Activated CD4-positive, alpha-beta T cell treated with anti-CD3 and anti-CD28 coated beads, Interleukin-2, amount 50 U/mL, for 16 hours (primary cell): ENCODE results near the gene GNG13.

Experiments used
- DNase-seq: peaks from one replicate; pipeline ENCODE4 v3.0.0-alpha.2; 2020

GNG13 gene

DNA sequence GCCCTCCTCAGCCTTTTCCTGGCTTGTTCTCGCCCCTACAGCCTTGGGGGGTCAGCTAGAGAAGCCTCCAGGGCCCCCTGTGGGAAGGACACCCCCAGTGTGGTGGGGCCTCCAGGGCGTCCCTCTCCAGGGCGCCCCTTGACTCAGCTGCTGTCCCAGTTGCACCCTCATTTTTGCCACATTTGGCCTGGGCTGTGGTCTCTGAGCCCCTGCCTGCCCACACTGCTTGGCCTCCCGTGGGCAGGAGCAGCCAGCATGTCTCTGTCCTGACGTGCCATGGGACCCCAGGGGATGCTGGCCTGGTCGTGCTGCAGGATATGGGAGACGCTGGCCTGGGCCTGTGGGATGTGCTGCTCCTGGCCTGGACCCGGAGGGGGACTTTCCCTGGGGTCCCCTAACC lies 7.1 kb downstream of the GNG13 start:
- no peak for DNase-seq

DNA sequence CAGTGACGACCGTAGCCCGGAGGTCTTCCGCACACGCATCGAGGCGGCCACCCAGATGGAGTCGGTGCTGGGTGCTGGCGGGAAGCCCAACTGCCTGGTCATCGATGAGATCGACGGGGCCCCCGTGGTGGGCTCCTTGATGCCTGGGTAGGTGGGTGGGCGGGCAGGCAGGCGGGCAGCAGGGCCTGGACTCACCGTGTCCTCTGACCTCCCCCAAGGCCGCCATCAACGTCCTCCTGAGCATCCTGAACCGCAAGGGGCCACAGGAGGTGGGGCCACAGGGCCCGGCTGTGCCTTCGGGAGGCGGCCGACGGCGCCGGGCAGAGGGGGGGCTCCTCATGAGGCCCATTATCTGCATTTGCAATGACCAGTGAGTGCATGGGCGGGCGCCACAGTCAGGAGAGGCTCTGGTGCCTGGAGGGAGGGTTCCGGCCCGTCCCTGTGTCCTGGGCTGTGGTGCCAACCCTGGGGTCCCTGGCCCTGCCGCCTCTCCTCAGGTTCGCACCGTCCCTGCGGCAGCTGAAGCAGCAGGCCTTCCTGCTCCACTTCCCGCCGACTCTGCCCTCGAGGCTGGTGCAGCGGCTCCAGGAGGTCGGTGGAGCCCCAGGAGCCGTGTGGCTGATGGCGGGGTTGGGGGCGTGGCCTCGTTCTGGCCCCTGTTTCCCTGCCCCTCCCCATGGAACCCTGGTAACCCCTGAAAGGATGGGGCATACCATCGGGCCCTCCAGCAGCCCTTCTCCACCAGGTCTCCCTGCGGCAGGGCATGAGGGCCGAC lies 8.1 kb downstream of the GNG13 start:
- DNase-seq = no peak

DNA sequence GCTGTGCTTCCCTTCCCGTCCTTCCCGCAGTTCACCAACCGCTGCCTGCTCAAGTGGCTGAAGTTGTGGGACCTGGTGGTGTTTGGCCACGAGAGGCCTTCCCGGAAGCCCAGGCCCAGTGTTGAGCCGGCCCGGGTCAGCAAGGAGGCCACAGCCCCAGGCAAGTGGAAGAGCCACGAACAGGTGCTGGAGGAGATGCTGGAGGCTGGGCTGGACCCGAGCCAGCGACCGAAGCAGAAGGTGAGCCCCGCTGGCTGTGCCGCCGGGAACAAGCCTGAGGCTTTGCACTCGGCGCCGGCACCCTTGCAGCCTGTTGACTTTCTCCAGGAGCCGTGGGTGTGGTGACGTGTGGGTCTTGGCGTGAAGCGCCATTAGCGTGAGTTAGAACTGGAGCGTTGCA lies 9.4 kb downstream of the GNG13 start:
- no peak for DNase-seq

DNA sequence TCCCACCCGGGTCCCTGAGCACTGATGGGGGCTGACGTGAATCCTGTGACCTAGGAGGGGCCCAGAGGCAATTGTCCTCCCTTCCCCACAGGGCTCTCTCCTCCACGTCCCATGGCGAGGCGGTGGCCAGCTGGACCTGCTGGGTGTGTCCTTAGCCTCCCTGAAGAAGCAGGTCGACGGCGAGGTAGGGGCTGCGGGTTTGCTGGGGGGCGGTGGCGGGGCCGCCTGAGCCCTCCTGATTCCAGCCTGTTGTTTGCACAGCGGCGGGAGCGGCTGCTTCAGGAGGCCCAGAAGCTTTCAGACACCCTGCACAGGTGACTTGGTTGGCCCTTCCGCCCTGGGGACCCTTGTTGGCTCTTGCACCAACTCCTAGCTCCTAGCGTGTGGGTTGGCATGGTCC lies 10.4 kb downstream of the GNG13 start:
- no peak for DNase-seq

DNA sequence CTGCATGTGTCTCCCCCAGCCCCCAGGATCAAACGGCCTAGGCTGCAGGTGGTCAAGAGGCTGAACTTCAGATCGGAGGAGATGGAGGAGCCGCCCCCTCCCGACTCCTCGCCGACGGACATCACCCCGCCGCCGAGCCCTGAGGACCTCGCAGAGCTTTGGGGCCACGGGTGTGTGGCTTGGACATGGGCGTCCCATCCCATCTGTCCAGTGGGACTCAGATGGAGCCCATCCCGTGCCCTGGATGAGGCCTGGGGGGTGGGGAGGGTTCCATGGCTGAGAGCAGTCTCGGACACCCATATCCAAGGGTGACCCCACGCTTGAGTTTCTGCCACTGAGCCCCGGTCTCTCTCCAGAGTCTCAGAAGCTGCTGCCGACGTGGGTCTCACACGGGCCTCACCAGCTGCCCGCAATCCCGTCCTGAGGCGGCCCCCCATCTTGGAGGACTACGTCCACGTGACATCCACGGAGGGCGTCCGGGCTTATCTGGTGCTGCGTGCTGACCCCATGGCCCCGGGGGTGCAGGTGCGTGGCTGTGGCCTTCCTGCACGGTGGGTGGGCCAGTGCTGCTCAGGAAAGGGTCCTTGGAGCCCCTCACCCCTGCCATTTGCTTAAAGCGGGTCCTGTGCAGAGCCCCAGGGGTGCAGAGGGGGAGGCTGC lies 11.2 kb downstream of the GNG13 start:
- DNase-seq = no peak

DNA sequence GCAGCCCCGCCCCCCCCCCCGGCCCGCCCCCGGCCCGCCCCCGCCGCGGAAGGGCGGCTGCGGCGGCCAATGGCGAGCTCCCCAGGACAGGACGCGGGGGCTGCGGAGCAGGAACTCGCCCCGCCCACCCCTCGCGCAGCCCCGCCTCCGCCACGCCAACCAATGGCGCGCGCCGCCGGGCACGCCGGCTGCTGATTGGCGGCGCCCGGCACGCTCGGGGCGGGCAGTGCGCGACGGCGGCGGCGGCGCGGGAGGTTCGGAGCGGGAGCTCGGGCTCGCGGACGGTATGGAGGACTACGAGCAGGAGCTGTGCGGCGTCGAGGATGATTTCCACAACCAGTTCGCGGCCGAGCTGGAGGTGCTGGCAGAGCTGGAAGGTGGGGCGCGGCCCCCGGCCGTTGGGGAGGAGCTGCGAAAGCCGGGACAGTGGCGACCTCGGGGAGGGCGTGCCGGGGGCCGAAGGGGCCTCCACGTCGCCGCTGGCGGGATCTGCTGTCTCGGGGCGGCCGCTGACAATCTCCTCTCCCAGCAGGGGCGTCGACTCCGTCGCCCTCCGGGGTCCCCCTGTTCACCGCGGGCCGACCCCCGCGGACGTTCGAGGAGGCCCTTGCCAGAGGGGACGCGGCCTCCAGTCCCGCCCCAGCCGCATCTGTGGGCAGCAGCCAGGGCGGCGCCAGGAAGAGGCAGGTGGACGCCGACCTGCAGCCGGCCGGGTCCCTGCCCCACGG lies 12.0 kb downstream of the GNG13 start, which contains the start of gene CHTF18:
Gene CHTF18 (plus strand): TSS at position 222 of the 728 bp plus-strand sequence. CDS start 65 bp downstream, at position 287.
- DNase-seq = peak; percentile 94

DNA sequence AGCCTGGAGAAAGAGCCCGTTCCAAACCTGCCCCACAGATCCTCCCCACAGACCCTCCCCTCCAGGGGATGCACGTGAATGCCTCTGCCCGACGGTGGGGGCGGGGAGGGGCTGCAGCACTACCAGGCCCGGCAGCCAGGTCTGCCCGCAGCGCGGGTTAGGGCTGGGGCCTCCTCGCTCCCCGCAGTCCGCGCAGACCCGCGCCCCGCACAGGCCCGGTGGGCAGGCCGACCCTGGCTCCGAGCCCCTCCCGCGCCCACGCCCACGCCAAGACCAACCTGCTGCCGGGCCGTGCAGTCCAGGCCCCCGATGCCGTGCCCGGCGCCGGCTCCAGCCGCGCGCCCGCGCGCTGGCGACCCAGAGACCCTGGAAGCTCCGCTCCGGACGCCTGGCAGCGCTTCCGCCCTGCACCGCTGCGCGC lies 12.5 kb downstream of the GNG13 start, which contains the start of gene RPUSD1:
Gene RPUSD1 (minus strand): TSS at position 404 of the 421 bp plus-strand sequence. CDS start 644 bp downstream, outside the sequence.
- no peak for DNase-seq

DNA sequence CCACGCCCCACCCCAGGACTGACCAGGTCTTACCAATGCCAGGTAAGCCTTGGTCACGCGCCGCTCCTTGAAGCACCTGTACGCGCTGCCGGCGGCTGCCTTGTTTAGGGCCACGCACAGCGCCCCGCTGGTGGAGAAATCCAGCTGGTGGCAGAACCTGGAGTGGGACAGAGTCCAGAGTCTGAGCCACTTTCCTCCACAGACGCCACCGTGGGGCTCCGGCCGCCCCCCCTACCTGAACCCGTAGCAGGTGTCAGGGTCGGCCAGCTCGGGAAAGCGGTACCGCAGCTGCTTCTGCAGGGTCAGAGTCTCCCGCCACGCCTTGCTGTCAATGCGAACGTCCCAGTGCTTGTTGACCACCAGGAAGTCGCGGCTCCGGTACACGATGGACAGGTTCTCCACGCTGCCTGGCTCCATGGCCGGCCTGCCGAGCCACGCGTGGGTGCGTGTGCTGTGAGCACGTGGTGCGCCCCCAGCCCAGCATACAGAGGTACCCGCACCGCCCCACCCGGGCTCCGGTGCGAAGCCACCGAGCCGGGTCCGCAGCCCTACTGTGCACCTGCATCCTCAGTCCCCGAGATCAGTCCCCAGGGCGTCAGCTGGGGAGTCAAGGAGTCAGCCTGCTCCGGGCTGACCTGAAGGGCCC lies 13.1 kb downstream of the GNG13 start:
- DNase-seq = no peak

DNA sequence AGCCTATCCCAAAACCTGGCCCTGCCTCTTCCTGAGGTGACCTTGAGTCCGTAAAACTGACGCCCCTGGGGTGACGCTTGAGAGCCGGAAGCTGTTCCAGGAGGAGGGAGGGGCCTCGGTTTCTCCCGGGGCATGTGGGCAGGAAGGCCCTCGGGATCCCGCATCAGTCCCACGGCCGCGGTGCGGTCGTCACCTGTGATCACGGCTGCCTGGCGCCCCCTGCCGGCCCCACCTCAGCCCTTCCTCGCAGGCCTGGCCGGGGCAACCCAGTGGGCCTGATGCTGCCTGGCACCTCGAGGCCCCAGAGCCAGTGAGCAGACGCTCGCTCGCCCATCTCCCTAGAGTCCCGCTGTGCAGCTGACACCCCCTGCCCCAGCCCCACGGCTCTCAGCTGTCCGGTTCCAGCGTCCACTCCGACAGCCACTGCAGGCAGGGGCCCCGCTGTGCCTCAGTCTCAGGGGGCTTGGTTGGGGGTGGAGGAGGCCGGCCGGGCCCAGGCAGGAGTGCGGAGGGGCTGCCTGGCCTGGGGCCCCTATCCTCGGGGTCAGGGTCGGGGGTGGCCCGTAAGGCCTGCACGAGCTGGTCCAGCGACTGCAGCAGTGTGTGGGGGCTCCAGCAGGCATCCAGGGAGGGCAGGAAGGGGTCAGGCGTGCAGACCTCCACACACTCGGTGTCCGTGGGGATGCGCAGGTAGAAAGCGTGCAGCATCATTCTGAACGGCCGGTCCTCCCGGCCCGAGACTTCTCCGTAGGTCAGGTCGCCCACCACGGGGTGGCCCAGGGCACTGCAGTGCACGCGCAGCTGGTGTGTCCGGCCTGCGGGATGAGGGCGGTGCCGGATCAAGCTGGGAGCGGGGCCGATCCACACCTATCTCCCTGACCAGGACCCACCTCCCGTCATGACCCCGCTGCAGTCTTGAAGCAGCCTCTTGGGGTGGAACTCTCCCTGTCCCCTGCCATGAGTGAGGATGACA lies 14.7 kb downstream of the GNG13 start:
- peak; percentile 74 for DNase-seq

DNA sequence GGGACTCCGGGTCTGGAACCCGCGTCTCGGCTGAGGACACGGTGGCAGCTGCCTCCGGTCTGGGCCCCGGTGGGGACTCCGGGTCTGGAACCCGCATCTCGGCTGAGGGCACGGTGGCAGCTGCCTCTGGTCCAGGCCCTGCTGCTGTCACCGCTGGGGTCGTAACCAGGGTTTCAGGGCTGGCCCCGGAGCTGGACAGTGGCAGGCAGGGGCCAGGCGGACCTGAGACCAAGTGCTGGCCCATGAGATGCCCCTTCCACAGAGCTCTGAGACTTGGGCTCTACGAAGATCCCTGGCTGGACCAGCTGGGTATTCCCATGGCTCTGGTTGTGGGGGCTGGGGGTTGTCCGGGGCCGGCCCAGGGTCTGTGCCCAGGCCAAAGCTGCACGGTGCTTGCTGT lies 16.1 kb downstream of the GNG13 start:
- no peak for DNase-seq

DNA sequence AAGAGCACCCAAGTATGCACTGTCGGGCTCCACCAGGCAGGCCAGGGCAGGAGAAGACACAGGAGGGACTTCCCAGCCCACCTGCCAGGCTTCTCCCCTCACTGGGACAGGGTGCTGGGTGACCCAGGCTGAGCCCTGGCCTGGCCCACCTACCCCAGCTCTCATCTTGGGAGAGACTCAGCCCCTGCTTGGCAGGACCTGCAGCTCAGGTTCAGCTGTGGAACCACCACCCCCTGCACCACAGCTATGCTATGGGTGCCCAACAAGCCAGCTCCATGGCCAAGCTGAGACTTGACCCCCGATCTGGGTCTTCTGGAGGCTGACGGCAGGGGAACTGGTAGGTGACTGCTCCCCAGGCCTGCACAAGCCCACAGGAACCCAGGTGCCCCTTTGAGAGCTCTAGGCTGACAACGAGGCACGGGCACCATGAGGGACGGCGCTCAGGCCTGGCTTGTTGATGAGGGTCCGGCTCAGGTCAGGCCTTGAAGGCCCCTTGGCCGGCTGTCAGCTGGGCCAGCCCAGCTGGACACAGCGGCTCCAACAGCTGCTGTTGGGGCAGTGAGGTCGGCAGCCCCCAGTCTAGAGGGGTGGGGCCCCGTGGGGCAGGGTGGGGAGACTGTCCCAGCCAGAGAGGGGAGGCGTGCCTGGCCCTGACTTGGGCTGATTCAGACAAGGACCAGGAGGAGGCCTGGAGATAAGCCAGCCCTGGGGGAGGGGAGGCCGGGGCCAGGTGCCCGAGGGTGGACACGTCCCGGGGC lies 17.0 kb downstream of the GNG13 start:
- no peak for DNase-seq

DNA sequence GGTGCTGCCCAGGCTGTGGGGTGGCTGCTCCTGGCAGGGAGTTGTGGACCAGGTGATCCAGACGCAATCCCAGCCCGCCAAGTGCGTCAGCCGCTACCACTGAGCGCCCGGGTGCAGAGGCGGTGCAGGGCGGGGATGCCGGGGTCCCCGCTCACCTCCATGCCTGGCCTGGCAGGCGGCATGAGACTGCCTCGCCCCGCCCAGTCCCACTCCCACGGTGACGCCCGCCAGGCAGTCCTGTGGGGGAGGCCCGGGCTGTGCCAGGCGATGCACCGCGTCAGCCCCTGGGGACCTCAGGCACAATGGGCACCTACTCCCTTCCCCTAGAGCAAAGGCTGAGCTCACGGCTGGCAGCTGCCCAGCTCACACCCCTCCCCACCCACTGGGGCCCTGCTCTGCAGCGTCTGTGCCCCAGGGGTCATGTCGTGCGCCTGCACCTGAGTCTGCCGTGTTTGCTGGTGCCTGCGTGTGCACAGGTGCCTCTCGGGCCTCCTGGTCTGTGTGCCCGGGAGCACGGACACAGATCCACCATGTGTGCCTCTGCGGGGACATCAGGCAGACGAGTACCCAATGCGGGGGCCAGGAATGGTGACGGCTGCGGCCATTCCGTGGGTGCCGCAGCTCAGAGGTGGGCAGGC lies 17.6 kb downstream of the GNG13 start:
- DNase-seq = no peak

DNA sequence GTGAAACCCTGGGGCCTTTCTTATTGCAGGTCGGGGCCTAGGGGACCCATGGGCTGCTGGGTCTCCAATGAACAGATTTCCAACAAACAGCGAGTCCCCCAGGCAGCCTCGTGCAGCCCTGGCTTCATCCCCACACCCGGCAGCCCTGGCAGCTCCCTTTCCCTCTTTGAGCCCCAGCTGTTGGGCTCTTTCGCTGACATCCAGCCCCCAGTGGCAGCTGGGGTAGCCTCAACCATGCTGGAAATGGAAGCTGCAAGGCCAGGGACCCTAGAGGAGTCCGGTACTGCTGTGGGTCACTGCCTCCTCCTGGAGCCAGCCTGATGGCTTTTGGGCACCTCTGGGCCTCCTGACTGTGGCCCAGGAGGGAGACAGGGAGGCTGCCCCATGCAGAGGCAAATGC lies 18.3 kb downstream of the GNG13 start:
- no peak for DNase-seq

DNA sequence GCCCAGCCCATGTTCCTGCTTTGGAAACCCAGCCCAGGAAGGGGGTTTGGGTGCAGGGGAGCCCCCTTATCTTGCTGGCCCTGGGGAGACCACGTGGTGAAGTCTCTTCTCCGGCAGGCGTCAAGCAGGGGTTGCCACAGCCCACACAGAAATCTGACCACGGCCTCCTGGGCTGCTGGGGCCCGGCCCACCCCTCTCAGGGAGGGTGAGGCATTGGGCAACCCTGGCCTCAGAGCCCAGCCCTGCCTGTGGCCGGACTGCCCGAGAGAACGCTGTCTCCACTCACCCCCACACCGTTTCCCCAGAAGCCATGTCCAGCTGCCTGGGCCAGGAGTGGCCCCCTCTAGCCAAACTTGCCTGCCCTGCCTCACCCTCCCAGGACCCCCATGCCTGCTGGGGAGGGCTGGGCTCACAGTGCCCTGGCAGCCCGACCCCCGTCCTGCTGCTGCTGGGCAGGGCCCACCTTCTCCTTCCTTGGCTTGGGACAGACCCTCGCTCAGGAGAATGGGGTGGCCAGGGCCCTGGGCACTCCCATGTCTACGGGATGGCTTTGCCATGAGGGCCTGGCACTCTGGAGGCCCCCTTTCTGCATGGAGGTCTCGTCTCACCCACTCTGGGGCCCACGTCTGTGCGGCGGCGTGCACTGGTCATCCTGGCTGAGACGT lies 19.1 kb downstream of the GNG13 start:
- no peak for DNase-seq

DNA sequence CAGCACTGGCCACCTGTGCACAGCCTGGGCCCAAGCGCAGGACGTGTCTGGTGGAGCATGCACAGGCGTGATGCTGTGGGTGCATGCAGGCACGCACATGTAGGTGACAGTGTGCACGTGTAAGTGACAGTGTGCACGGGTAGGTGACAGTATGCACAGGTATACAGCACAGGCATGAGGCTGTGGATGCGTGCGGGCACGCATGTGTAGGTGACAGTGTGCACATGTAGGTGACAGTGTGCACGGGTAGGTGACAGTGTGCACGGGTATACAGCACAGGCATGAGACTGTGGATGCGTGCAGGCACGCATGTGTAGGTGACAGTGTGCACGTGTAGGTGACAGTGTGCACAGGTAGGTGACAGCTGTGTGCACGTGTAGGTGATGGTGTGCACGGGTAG lies 20.2 kb downstream of the GNG13 start:
- no peak for DNase-seq

DNA sequence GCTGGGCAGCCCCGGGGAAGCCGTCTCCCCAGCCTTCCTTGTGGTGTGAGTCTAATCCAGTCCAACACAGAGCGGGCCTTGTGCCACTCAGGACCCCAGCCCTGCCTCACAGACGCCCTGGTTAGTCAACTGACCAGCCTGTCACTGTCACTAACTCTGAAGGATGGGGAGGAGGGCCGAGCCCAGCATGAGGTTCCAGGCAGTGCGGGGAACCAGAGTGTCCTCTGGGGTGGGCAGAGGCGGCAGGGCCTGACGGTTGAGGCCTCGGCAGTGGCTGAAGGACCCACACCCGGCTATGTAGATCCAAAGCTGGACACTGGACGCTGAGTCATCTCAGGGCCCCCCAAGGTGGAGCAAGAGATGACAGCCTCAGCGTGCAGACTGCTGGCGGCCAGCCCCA lies 21.0 kb downstream of the GNG13 start:
- DNase-seq = no peak

DNA sequence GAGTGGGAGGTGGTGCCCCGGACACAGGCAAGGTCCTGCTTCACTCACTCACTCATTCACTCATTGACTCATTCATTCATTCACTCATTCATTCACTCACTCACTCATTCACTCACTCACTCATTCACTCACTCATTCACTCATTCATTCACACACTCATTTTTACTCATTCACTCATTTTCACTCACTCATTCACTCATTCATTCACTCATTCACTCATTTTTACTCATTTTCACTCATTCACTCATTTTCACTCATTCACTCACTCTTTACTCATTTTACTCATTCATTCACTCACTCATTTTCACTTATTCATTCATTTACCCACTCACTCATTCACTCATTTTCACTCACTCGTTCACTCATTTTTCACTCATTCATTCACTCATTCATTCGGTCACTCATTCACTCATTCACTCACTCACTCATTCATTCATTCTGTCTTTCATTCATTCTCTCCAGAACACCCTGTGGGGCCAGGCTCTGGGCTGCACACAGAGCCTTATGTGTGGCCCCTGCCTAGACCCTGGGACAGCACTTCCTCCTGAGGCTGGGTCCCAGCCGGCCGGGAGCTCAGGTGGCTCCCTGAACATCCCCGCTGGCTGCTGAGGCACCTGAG lies 21.5 kb downstream of the GNG13 start:
- no peak for DNase-seq

DNA sequence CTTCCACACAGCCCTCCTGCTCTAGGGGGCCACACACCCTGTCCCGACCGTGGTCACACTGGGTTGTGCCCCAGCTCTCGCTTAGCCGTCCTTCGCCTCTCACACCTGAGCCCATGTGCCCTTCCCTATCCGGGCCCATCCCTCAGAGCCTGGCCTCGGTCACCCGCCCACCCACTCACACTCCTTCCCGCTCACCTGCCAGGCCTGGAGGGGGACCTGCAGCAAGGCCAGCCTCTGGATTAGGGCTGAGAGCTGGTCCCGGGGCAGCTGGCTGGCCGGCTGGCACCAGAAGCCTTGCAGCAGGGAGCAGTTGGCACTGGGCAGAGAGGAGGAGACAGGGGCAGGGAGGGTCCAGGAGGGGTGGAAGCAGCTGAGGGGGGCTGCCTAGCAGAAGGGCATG lies 22.1 kb downstream of the GNG13 start:
- no peak for DNase-seq

DNA sequence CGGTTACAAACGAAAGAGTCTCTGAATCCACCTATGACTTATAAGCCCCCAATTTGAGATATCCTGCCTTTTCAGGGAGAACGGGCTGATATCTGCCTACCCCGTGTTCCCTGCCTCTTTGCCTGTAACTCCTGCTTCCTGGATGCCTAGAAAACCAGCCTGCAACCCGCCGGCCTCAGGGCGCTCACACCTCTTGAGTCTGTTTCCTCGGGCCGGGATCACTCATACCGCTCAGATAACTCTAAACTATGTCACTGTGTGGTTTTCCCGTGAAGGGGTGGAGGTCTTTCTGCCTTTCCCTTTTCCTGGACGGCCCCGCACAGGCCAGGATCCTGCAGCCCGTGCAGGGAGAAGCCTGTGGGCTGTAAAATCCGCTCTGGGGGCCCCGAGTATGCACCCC lies 22.7 kb downstream of the GNG13 start:
- no peak for DNase-seq

DNA sequence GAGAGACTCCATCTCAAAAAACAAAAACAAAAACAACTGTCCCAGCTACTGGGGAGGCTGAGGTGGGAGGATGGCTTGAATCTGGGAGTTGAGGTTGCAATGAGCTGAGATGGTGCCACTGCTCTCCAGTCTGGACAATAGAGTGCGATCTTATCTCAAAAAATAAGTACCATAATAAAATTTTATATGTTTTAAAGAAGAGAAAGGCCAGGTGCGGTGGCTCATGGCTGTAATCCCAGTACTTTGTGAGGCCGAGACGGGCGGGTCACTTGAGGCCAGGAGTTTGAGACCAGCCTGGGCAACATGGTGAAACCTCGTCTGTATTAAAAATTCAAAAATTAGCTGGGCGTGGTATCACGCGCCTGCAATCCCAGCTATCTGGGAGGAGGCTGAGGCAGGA lies 23.7 kb downstream of the GNG13 start:
- no peak for DNase-seq
